Colonic mucosa (tissue), 4 donors: ENCODE data around the gene TMEM114. TPM values are rescaled to one million over a fixed set of nuclear protein-coding genes. Genes with fewer than 3 reads are reported as not detected.

Experiments
- DNase-seq: peaks from one replicate; pipeline ENCODE4 v3.0.0-alpha.2; 2020
- H3K27ac ChIP-seq: fragments of 200-600 bp; one replicate; pipeline ENCODE4 v1.8.0; 2021
- H3K27me3 ChIP-seq: fragments of 200-600 bp; one replicate; pipeline ENCODE4 v1.8.0; 2021
- H3K36me3 ChIP-seq: fragments of 200-600 bp; one replicate; pipeline ENCODE4 v1.8.0; 2021
- H3K4me1 ChIP-seq: fragments of 200-600 bp; one replicate; pipeline ENCODE4 v1.8.0; 2021; ENCODE audit warnings: mild to moderate bottlenecking
- H3K4me3 ChIP-seq: fragments of 200-600 bp; one replicate; pipeline ENCODE4 v1.8.0; 2021
- H3K9ac ChIP-seq, 2 donors: one replicate each; pipeline ENCODE4 v1.7.0; 2013; ENCODE audit warnings: control low read depth in 2 of 2, low read depth in 2 of 2, low read length in 2 of 2
- H3K9me3 ChIP-seq: fragments of 200-600 bp; one replicate; pipeline ENCODE4 v1.8.0; 2021
- intact Hi-C: fragments of 100-400 bp; cut with DNase I; formaldehyde crosslinking; loops from one replicate; pipeline ENCODE4 v1.14.1; 2022
- total RNA-seq, 2 donors: library from RNA; stranded (reverse); fragmentation: NEBNext Ultra II Directional in 1 of 2; extraction: Animal tissue kit (Norgen Biotek cat#: 25700) in 1 of 2; gene quantifications; one replicate each; pipeline ENCODE4 v1.2.1, GENCODE V29; 2021
- TF ChIP-seq, protein P1 (sequence below): fragments of 200-600 bp; IDR thresholded peaks from one replicate; pipeline ENCODE4 v1.8.0; 2022; ENCODE audit warnings: antibody characterized with exemption, mild to moderate bottlenecking
- donor health status: healthy.
- donor health status: DM: no; HTN: no; CAD: no.
- donor health status: DM: no; HTN: no; CAD: no.

The TMEM114 gene
- total RNA-seq, 2 donors from 2014 or later: not detected

DNA sequence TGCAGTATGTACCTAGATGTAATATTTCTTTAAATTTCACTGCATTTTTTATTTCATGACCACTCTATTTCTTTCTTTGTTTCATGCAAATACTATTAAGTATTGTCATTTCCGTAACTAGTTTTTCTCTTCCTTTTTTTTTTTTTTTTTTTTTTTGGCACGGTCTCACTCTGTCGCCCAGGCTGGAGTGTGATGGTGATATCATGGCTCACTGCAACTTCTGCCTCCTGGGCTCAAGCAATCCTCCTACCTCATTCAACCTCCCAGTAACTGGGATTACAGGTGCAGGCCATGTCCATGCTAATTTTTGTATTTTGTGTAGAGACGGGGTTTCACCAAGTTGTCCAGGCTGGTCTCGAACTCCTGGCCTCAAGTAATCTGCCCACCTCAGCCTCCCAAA lies 70.7 kb downstream of the TMEM114 start:
- no peaks in the 10 kb centered on the region for H3K27me3 ChIP-seq
- no peaks in the 10 kb centered on the region for H3K36me3 ChIP-seq
- H3K9ac ChIP-seq: no peak overlapping the region
- no peaks in the 10 kb centered on the region for H3K4me1 ChIP-seq
- H3K4me3 ChIP-seq: no peak overlapping the region
- intact Hi-C loops: no loop called here
- no peaks in the 10 kb centered on the region for H3K9me3 ChIP-seq
- TF ChIP-seq, protein P1, sequence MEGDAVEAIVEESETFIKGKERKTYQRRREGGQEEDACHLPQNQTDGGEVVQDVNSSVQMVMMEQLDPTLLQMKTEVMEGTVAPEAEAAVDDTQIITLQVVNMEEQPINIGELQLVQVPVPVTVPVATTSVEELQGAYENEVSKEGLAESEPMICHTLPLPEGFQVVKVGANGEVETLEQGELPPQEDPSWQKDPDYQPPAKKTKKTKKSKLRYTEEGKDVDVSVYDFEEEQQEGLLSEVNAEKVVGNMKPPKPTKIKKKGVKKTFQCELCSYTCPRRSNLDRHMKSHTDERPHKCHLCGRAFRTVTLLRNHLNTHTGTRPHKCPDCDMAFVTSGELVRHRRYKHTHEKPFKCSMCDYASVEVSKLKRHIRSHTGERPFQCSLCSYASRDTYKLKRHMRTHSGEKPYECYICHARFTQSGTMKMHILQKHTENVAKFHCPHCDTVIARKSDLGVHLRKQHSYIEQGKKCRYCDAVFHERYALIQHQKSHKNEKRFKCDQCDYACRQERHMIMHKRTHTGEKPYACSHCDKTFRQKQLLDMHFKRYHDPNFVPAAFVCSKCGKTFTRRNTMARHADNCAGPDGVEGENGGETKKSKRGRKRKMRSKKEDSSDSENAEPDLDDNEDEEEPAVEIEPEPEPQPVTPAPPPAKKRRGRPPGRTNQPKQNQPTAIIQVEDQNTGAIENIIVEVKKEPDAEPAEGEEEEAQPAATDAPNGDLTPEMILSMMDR: no peak
- H3K27ac ChIP-seq: peak overlapping the region; percentile 72
- no peak for DNase-seq

Other genes starting within 250 kb of the TMEM114 start
- gene METTL22, start 31.2 kb upstream of the TMEM114 start, total RNA-seq: 10 to 100 TPM; 16.1 to 26.8 TPM
- gene ABAT, start 84.1 kb upstream of the TMEM114 start, total RNA-seq: 10 to 100 TPM; 12.9 to 25.6 TPM
- 10 to 100 TPM; 11.9 to 20.3 TPM for gene TMEM186, start 207.1 kb upstream of the TMEM114 start, total RNA-seq
- 10 to 100 TPM; 60.7 to 88.1 TPM for gene PMM2, start 207.3 kb upstream of the TMEM114 start, total RNA-seq